ENCODE results near the gene CHST15.

CHST15 gene

DNA sequence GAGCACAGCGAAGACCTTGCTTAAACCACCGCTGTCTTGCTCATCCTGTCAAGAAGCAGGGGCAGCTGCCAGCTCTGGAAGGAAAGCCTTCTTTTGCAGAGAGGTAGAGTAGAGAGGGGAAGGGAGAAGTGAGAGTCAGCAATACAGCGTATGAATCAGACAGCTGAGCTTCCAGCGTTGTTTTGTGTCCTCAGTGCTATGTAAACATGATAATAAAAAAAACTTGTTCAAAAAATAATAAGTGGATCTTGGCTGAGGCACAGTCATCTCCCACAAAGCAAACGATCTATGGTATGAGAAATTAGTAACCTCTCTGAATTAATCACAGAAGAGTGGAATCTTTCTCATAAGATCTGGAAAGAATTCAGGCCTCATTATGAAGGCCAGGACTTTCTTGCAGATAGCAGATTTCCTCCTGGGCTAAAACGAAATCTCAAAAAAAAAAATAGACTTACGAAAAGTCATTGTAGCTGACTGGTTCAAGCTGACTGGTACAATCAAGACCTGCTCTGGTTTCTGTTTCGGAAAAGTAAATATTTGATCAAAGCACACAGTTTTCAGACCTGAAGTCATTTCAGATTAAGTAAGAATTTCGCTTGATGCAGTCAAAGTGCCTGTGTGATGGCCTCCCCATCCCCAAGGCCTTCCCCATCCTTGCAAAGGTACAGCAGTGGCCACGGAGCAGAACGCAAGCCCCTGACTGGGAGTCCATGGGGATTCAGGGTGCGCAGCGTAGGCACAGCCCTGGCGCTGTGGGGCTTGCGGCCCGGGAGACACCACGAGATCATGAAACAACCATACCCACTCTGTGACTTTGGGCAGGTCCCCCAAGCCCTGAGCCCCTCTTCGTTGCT is 29.4 kb downstream of the CHST15 start:
- FAIRE-seq = no peak

- no peak for FAIRE-seq
Observed at GRCh38 chr10:124062390-124062789, 31.0 kb downstream of the CHST15 start.

GRCh38 chr10:124061030-124061429 is 32.4 kb downstream of the CHST15 start:
- FAIRE-seq = no peak

DNA sequence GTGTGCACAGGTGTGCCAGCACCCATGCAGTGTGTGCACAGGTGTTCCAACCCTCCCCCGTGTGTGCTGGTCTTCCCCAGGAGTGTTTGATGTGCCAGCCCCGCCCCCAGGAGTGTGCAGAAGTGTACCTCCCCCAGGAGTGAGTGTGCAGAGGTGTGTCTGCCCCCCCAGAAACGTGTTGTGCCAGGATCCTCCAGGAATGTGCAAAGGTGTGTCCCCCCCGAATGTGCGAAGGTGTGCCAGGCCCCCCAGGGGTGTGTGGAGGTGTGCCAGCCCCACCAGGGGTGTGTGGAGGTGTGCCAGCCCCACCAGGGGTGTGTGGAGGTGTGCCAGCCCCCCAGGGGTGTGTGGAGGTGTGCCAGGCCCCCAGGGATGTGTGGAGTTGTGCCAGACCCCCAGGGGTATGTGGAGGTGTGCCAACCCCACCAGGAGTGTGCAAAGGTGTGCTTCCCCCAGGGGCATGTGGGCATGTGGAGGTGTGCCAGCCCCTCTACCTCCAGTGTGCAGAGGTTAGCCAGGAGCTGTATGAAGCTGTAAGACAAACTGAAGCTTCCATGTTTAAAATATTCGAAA is 33.2 kb downstream of the CHST15 start:
- FAIRE-seq = no peak

DNA sequence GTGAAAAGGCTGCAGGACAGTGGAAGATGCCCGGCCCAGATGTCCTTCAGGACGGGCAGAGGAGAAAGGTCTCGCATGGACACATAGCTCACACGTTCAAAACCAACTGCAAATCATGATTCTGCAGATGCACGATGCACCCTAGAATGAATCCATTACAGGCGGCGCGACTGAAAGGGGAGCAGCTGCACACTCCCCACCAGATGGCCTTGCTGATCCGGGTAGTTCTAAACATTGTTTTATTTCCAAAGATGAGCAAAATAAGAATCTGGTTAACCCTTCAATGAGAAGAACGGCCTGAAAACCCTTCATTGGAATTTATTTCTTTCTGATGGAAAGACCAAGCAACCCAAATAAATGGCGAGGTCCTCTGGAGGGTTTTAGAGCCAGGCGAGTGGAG is 33.8 kb downstream of the CHST15 start:
- no peak for FAIRE-seq

DNA sequence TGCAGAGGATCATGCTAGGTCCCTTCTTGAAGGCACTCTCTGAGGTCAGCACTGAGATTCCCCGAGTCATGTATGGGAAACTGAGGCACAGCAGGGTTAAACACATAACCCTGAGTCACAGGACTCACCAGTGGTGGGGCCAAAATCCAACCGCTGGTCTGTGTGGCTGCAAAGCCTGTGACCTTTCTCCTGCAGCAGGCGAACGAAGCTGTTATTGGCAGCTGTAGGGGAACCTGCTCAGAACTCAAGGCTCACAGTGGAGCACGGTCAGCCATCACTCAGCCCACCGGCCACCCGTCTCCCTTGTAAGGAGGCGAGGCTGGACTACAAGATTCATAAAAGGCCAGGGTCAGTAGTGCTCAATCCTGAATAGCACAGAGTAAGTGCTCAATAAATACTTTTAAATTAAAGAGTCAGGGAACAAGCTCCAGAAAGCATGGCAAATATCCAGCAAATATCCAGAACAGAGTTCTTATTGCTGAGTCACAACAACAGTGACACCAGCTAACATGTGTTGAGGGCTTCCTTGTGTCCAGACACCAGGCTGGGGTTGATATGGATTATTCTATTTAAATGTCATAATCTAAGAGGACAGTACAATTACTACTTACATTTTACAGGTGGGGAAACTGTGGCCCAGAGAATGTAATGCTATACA is 34.9 kb downstream of the CHST15 start:
- FAIRE-seq = no peak

DNA sequence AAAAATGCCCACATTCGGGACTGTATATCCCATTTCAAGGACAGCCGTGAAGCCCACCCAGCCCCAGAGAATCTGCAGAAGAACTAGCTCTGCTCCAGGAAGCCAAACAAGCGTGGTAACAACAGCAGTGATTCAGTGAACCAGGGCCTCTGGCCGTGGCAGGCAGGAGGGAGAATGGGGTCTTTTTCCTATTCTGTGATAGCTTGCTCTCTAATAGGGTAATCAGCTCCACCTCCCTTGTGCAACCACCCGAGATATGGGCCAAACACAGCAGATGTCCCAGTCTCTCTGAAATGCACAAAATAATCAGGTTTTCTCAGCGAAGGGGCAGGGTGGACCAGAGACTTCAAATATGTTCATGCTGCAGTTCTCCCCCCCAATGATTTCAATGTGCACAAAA is 35.8 kb downstream of the CHST15 start:
- no peak for FAIRE-seq

DNA sequence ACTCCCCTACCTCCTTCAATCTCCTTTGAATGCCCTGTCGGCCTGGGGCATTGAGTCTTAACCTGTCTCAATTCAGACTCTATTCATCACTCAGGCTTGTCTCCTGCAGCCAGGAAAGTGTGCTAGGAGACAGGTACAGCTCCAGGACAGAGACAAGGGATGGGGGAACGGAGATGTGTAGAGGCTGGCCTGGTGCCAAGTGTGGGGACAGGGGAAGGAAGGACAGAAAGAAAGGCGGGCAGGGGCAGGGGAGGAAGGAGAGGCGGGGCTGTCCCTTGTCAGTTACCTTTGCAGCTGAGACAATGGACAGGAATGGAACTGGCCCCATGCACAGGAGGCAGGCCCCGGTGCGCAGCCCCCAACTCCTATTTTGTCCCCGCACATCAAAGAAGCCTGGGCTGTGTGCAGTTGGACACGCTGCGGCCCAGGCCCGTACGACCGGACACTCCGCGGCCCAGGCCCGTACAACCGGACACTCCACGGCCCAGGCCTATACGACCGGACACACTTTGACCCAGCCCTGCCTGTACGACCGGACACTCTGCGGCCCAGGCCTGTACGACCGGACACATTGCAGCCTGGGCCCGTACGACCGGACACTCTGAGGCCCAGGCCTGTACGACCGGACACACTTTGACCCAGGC is 36.9 kb downstream of the CHST15 start:
- no peak for FAIRE-seq

GRCh38 chr10:124053971-124054370 is 39.4 kb downstream of the CHST15 start:
- FAIRE-seq = no peak

DNA sequence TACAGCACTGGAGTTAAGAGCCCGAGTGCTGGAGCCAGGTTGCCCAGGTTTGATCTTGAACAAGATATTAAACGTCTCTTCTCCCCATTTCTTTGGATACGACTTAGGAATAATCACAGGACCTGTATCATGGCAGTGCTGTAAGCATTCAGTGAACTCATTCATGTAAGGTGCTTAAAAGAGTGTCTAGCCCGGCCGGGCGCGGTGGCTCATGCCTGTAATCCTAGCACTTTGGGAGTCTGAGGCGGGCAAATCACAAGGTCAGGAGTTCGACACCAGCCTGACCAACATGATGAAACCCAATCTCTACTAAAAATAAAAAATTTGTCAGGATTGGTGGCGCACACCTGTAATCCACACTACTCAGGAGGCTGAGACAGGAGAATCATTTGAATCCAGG is 40.8 kb downstream of the CHST15 start:
- no peak for FAIRE-seq

- FAIRE-seq = no peak
Observed at GRCh38 chr10:124050021-124051015, 43.1 kb downstream of the CHST15 start.

GRCh38 chr10:124049484-124049883 is 43.9 kb downstream of the CHST15 start:
- FAIRE-seq = no peak

DNA sequence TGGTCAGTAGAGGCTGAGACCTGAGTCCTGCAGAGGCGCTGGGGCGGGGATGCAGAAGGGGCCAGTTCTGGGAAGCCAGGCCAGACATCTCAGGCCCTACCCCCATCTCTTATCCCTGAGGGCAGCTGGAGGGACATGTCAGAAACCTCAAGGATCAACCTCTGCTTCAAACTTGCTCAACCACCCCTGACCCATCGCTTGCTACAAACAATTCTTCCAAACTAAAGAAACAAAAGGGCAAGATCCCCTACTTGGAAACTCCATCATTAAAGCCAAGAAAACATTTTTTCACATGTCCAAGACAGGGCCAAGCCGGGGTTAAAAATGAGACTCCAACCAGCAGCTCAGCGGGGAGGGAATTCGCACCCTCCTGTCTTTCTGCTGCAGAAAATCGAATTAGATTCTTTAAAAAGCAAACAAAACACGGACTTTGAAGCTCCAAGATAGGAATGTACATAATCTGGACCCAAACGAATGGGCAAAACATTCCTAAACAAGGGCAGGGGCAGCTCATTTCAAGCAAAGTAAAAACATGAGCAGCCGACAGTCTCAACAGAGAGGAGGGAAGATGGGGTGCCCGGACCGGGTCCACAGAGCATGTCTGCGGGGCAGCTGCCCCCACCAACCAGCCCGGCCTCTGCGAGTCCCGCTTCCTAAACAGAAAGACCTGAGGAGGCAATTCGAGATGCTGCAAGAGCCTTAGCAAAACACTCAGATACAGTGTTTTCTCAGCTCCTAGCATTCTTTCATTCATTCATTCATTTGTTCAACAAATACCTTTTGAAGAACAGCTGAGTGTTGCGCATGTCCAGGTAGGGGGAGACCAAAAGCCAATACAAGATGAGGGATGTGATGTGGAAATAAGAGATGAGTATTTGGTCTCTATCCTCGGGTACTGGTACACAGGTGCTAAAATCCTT is 44.8 kb downstream of the CHST15 start:
- FAIRE-seq = no peak

GRCh38 chr10:124047427-124048152 is 45.8 kb downstream of the CHST15 start:
- FAIRE-seq = no peak

DNA sequence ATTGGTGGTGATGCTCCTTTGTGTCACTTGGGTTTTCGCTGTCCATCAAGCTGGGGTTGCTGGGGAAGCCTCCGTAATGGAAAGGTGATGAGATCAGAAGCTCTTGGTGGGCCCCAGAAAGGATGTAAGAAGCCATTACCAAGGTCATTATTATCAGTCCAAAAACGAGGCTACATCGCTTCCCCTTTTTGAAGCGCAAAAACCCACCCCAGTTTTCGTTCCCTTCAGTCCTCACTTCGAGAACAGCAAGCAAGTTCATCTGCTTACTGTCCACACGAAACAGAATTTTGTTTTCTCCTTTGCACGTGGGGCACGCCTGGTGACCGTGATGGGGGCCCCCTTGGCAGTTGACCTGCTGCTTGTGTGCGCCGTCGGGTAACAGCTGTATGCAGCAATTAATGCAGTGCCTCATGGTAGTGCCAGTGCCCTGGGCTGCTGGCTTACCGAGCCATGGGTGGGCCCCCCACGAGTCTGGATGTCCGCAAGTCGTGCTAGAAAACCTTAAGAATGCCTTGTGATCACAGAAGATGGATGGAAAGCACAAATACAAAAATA is 47.5 kb downstream of the CHST15 start:
- no peak for FAIRE-seq

DNA sequence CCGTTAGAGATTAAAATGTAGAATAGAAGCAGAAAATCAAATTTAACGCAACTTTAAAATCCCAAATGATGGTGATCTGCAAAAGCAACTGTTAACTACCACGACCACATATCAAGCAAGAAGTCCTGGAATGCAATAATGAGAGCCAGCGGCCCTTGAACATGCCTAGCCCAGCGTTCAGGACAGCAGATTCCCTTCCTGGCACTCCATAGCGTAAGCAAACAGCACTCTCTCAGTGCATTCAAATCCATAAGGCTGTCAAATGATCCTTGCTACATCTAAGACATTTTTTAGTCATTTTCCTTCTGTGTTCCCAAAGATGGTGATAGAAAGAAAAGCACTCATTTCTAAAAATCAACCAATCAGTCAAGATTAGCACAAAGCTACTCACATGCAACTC is 48.1 kb downstream of the CHST15 start:
- no peak for FAIRE-seq

DNA sequence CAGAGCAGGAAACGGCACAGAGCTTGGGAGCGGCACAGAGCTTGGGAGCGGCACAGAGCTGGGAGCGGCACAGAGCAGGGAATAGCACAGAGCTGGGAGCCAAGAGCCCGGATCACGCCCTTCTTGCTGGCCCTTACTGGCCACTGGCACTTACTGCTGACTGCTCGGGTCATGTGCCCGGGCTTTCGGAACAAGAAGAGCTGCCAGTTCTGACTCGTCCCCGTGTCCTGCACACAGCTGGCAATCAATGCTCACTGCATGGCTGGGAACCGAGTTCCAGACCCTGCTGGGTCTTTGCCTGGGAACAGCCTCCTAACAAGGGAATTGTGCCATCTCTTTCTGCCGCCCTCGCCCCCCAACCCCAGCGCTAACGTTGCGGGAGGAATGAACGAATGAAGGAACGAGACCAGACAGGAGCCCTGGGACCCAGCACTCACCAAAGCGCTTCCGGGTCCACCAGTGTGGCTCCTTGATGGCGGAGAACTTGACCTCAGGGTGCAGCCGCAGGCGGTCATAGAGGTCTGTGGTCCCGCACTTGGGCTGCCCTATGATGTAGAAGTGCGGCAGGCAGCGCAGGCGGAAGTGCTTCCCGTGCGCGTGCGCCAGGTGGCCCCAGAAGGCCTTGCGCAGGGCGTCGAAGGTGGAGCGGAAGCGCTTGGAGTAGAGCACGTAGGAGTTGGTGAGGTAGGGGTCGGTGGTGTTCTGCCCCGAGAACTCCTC is 49.1 kb downstream of the CHST15 start:
- no peak for FAIRE-seq

- FAIRE-seq = no peak
Observed at GRCh38 chr10:124043310-124044142, 49.9 kb downstream of the CHST15 start.
